Ramos (cell line): Measurements from ENCODE around the gene GGACT.

ENCODE experiments used
- in situ Hi-C: fragments of 300-500 bp; cut with MboI; formaldehyde crosslinking; loops from one replicate; pipeline ENCODE4 v1.14.3; 2022; ENCODE audit warnings: low sequenced_read_pairs; ENCODE audit not compliant: unreplicated experiment

The GGACT gene

DNA sequence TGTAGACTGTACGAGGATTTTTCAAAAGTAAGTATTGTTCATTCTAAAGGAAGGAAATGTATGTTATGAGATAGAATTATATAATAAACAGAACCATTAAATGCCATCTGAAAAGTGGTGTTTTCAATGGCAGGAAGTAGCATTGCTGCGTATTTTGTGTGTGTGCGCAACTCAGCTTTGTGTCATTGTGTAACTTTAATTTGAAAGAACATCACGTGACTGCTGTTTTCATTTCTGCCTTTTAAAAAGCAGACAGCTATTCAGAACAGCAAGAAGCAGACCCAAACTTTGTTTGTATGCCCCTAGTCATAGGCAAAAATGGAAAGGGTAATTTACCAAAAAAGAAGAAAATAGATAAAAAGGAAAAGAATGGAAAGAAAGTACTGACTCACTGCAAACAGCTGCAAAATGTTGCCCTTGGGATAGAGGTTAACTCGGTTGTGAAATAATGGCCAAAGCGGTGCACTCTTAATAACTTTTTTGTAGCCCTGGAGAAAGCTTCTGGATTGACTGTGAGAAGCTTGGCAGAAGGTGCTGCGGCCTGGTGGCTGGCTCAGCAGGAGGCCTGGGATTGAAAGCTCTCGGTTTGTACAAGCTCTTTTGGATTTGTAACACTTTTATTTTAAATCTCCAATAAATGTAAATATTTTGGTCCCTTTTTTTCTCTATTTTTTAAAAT lies 97.3 kb downstream of the GGACT start:
- in situ Hi-C loops: no loop called here

DNA sequence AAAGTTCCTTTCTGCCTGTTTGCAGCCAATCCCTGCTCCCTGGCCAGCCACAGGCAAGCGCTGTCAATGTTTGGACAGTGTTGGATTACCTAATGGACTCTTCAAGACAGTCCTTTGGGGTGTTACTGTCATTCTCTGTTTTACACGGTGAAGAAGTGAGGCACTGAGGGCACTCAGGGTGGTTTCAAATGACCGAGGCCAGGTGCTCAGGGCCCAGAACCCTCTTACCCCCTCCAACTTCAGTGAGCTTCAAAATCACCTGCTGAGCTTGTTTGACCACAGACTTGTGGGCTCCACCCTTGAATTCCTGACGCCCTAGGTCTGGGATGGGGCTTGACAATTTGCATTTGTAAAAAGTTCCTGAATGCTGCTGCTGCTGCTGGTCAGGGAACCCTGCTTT lies 97.9 kb downstream of the GGACT start:
- in situ Hi-C loops: no loop called here

DNA sequence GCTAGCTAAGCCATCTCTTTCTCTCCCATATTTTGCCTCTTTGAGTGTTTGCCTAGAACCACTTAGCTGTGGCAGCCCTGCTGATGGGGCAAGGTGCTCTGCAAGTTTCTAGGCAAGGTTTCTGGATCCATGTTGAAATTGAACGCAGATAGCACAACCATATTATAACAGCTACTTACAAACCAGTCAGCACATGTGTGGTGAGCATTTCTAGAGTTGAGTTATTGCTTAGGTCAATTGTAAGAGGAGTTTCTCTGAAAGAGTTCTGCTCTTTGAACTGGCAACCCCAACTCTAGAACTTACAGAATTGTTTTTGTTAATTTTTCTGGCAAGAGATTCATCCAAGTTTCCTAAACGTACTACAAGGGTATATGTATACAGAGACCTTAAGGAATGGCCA lies 103.3 kb downstream of the GGACT start:
- in situ Hi-C loops: no loop called here

DNA sequence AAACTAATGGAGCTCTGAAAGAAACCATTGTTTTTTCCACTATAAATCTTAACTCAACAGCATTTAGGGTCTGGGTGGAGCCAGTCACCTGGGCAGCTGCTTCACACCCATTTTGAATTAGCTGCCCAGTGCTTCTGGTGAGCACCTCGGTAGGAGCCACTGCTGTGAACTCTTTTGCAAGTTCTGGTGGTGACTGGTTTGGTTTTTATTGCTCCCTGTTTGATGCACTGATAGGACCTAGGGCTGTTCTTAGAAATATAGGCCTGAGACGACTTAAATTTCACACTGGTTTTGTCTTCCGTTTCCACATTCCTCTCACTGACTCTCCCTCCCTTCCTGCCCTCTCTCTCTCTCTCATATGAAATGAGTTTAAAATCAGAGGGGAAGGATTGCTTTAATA lies 103.9 kb downstream of the GGACT start:
- in situ Hi-C loops: no loop called here

DNA sequence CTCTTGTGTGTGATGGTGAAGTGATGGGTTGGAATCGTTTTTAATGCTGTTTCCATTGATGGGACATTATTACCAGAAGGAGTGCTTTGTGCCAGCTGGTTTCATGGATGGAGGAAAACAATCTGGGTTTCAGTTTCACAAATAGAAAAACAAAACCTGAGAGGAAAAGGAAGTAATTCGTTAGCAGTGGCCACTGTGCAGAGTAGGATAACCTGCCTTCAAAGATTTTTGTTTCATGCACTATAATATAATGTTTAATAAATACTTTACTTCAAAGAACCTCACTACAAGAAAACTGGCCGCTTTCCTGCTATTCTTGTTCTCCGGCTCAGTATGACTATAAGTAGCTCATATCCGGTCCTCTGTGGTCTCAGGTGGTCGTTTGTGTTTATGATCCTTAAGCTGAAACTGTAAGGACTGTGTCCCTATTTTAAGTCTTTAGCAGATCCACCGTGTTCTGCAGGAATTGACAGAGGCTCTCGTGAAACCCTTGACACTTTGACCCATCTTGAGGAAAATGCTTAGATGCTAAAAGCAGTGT lies 104.7 kb downstream of the GGACT start:
- in situ Hi-C loops: no loop called here

DNA sequence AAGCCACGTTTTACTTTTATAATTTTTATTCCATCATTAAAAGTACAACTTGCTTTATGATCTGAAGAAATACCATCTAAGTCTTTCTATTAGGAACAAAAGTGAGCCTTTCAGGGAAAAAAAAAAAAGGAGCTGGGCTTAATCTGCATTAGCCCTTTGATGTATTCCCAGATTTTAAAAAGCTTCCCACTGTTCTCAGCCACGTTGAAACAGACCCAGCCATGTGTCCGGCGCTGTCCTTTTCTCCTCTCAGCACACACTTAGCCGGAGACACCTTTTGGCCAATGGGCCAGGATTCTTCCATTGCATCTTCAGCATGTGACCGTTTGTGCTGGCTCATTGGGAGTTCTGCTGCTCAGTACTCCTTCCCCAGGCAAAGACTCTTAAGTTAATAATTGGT lies 105.5 kb downstream of the GGACT start:
- in situ Hi-C loops: no loop called here

DNA sequence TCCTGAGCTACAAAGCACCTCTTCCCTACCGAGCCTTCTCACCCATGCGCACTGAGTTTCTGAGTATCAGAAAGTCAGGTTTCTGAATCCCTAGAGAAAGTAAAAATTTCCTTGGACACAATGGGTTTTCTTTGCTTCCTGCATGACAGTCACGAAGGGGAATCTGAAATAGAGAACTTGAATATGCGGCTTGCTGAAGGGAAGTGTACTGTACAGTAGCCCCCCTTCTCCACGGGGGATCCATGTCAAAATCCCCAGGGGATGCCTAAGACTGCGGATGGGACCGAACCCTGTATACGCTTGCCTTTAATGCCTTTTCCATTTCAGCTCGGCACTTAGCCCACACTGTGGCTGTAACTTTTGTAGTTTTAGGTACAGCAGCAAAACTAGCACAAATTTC lies 107.9 kb downstream of the GGACT start:
- in situ Hi-C loops: no loop called here
